ENCODE data around the gene PDS5A.
"Not testable (repeated sequence)": the region's sequence is repeated elsewhere in the genome, so short reads cannot be mapped to it uniquely, and the experiment has no call there.

Gene PDS5A

GRCh38 chr4:39963656-39964055, 14.1 kb downstream of the PDS5A start:
- no peak for FAIRE-seq

- no peak for FAIRE-seq
Measured at GRCh38 chr4:39961311-39961877, 16.3 kb downstream of the PDS5A start.

DNA sequence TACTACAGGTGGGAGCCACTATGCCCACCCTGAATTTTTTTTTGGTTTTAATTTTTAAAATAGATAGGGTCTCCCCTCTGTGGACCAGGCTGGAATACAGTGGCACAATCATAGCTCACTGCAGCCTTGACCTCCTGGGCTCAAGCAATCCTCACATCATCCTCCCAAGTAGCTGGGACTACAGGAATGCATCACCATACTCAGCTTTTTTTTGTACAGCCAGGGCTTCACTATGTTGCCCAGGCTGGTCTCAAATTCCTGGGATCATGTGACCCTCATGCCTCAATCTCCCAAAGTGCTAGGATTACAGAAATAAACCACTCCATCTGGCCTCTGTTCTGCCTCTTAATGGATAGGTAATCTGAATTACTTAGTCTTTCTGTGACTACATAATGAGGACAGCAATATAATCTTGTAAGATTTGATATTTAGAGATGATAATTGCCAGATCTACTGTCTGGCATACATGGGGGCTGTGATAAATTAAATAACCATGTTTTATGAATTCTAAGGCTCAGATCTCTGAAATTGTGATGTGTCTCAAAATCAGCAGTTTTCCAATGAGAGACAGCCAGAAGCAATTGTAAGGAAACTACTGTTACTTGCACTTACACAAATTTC, 26.7 kb downstream of the PDS5A start:
- FAIRE-seq: no peak

GRCh38 chr4:39947963-39948362, 29.7 kb downstream of the PDS5A start:
- FAIRE-seq: no peak

DNA sequence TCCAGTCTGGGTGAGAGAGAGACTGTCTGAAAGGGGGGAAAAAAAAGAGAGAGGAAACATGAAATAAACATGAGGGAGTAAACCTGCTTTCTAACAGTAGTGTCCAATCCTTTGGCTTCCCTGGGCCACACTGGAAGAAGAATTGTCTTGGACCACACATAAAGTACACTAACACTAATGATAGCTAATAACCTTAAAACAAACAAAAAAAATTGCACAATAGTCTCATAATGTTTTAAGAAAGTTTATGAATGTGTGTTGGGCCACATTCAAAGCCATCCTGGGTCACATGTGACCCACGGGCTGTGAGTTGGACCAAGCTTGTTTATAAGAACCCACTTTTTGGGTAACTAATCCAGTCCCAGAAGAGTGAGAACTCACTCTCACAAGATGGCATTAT, 30.3 kb downstream of the PDS5A start:
- no peak for FAIRE-seq

- FAIRE-seq: not testable (repeated sequence)
Measured at GRCh38 chr4:39944245-39944644, 33.5 kb downstream of the PDS5A start.

- FAIRE-seq: no peak
Measured at GRCh38 chr4:39942507-39942906, 35.2 kb downstream of the PDS5A start.

GRCh38 chr4:39941682-39942217, 36.0 kb downstream of the PDS5A start:
- peak; percentile 37 for FAIRE-seq

GRCh38 chr4:39937683-39938268, 39.9 kb downstream of the PDS5A start:
- FAIRE-seq: no peak

- FAIRE-seq: no peak
Measured at GRCh38 chr4:39936565-39937418, 40.9 kb downstream of the PDS5A start.

- no peak for FAIRE-seq
Measured at GRCh38 chr4:39933671-39934590, 43.8 kb downstream of the PDS5A start.

DNA sequence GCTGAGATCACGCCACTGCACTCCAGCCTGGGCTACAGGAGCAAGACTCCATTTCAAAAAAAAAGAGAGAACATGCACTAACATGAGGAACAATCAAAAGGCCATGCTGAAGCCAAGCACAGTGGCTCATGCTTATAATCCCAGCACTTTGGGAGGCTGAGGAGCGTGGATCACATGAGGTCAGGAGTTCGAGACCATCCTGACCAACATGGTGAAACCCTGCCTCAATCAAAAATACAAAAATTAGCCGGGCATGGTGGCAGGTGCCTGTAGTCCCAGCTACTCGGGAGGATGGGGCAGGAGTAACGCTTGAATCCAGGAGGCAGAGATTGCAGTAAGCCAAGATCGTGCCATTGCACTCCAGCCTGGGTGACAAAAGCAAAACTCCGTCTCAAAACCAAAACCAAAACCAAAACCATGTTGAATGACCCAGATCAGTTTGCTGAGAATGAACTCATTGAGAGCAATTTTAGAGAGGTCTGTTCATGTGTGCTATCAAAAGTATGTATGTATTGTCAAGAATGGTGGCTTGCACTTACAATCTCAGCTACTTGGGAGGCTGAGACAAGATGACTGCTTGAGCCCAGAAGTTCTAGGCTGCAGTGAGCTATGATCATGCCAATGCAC, 44.8 kb downstream of the PDS5A start:
- no peak for FAIRE-seq

- no peak for FAIRE-seq
Measured at GRCh38 chr4:39931441-39931901, 46.2 kb downstream of the PDS5A start.

GRCh38 chr4:39928538-39928937, 49.2 kb downstream of the PDS5A start:
- no peak for FAIRE-seq

DNA sequence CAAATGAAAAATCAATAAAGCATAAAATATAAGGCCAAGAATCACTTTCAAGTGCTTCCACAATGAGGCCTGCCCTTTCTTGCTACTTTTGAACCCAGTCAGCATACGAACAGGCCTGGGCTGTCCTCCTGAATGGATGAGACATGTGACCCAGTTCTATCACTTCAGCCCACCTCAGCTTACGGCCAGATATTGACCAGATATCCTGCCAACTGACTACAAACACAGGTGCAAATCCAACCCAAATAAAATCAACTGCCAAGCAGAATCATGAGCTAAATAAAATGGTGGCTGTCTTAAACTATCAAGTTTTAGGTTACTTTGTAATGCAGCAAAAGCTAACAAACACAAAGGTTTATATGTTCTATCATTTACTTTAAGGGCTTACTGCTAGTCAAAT, 53.7 kb downstream of the PDS5A start:
- no peak for FAIRE-seq

- no peak for FAIRE-seq
Measured at GRCh38 chr4:39922399-39922798, 55.3 kb downstream of the PDS5A start.

GRCh38 chr4:39913471-39913870, 64.2 kb downstream of the PDS5A start:
- FAIRE-seq: no peak

DNA sequence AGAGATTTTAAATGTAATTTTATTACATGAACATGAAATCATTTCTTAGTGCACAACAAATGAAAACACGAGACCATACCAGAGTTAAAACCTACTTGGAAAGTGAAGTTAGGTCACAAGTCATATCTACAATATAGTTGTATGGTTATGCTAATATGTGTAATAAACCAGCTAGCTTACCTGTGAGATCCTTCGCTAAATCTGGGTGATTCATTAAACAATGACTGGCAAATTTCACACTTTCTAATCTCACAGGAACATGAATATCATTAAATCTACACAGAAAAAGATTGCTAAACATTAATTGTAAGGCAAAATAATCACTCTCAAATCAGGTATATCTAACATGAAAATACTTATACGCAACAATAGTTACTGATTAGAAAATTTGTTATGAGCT, 67.6 kb downstream of the PDS5A start:
- no peak for FAIRE-seq

DNA sequence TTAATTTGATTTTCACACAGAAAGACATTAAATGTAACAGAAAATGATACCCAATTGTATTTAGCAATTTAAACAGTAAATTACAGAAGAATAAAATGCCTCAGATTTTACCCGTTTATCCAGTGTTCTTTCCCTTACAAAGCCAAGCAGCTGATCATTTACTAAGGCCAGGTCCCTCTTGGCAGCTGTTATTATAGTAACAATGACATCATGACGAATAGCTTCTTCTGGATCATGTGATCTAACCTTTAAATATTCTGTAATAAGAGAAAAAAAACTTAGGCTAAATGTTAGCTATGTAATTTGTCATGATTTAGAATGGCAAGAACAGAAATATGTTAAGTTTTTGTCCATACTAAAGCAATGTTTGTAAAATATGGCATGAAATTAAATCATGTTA, 69.4 kb downstream of the PDS5A start:
- no peak for FAIRE-seq

DNA sequence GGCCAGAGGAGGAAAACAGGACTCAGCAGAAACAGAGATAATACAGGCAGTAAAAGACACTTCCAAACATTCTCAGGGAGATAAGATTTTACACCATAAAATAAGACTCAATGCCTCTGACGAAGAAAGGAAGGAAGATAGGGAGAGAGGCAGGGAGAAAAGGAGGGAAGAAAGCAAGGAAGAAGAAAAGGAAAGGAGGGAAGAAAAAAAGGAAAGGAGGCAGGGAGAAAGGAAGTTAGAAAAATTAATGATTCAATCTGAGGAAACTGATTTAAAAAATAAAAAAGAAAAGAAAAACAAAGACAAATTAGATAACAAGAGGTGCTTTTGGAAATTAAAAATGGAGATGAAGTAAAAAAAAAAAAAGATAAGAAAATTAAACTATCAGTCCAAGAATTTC, 72.1 kb downstream of the PDS5A start:
- FAIRE-seq: no peak

- not testable (repeated sequence) for FAIRE-seq
Measured at GRCh38 chr4:39905019-39905418, 72.7 kb downstream of the PDS5A start.

GRCh38 chr4:39900966-39901365, 76.7 kb downstream of the PDS5A start:
- FAIRE-seq: no peak

All from A204.1 (cell line).